SH-SY5Y (cell line): Measurements from ENCODE around the gene FFAR3.

Experiments
- GATA2 ChIP-seq: IDR thresholded peaks from 2 replicates; pipeline ENCODE4 v1.6.1; 2011; ENCODE audit warnings: mild to moderate bottlenecking, low read depth, low read length
- GATA3 ChIP-seq: IDR thresholded peaks from 2 replicates; pipeline ENCODE4 v1.6.1; 2011; ENCODE audit warnings: low read depth, mild to moderate bottlenecking, low read length, moderate library complexity

DNA sequence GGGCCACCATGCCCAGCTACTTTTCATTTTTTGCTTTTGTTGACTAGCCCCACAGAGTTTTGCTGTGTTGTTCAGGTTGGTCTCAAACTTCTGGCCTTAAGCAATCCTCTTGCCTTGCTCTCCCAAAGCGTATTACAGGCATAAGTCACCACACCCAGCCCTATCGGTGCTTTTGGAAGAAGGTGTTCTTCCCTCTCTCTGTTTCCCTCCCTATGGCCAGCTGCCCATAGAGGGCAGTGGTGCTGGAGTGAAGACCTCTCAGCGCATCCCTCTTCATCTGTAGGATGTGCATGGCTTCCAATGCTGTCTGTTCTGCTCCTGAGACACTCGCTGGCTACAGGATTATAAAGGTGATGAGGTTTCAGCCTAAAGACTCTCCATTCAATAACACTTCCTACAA, 30.6 kb upstream of the FFAR3 start:
- TF ChIP-seq GATA2 = no peak
- no peak for TF ChIP-seq GATA3
